Measurements from ENCODE around the gene ABCD1.
"Not testable (repeated sequence)": the region's sequence is repeated elsewhere in the genome, so short reads cannot be mapped to it uniquely, and the experiment has no call there.

The ABCD1 gene

DNA sequence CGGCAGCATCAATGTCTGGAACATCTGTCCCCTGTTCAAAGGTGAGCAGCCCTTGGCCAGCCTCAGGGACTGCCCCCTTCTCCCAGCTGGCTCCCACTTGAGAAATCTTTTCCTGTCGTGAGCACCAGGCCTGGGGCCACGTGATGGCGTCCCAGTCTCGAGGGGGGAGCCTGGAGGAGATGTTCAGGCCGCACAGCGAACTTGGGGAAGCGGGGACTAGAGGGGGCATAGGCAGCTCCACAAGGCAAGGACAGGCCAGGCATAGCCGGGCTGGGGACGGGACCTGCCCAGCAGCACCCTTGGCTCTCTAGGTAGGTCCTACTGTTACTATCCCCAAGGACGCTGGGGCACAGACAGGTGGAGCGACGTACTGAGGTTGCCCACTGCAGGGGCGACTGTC, 34.2 kb upstream of the ABCD1 start:
- Mint-ChIP-seq H3K27ac (no peak overlapping the region), H3K9me3 (no peaks in the 10 kb centered on the region), H3K4me3 (no peak overlapping the region), H3K27me3 (peaks cover 40% of the 10 kb centered on the region), H3K36me3 (ENCODE audit: low read depth) (peaks cover 3% of the 10 kb centered on the region), H3K4me1 (ENCODE audit: low read depth) (no peaks in the 10 kb centered on the region)
- DNase-seq = no peak

DNA sequence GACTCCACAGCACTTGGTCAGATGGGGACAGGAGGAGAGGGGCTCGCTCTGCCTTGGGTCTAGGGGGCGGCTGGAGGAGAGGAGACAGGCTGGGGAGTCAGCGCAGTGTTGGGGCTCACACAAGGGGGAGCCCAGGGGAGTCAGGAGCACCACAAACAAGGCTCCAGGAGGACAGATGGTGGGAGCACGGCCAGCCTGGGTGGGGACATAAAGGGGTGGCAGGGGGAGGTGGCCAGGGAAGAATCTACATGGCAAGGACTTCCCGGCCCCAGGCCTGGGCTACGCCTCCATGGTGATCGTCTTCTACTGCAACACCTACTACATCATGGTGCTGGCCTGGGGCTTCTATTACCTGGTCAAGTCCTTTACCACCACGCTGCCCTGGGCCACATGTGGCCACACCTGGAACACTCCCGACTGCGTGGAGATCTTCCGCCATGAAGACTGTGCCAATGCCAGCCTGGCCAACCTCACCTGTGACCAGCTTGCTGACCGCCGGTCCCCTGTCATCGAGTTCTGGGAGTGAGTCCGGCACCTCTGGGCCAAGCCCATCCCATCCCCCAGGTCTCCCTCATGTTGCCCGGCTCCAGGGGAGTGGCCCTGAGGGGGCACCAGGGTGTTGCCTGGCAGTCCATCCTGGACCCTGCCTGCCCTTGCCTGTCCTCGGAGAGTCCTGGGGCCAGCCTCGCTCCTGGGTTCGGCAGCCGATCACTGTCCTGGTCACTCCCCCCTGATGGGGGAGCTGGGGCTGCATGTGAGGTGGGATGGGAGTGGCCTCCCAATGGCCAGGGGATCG, 33.4 kb upstream of the ABCD1 start:
- H3K4me1 Mint-ChIP-seq (ENCODE audit: low read depth); H3K9me3 Mint-ChIP-seq; H3K36me3 Mint-ChIP-seq (ENCODE audit: low read depth); H3K27ac Mint-ChIP-seq; H3K4me3 Mint-ChIP-seq; DNase-seq: not testable (repeated sequence)
- peaks cover 35% of the 10 kb centered on the region for H3K27me3 Mint-ChIP-seq

DNA sequence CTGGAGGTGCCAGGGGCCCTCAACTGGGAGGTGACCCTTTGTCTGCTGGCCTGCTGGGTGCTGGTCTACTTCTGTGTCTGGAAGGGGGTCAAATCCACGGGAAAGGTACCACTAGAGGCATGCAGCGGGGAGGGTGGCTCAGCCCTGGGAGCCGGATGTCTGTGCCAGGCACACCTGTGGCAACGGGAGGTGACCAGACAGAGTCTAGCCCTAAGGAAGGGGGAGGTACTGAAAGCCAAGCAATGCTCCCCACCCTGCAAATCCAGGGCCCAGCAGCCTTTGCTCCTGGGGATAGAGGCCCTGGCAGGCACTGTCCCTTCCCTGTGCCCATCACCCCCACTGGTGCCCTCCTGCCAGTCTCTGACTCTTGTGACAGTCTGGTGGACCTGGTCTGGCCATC, 32.7 kb upstream of the ABCD1 start:
- peaks cover 11% of the 10 kb centered on the region for H3K36me3 Mint-ChIP-seq (ENCODE audit: low read depth)
- peaks cover 31% of the 10 kb centered on the region for H3K27me3 Mint-ChIP-seq
- H3K27ac Mint-ChIP-seq = no peak overlapping the region
- DNase-seq = no peak
- no peaks in the 10 kb centered on the region for H3K4me1 Mint-ChIP-seq (ENCODE audit: low read depth)
- H3K9me3 Mint-ChIP-seq = no peaks in the 10 kb centered on the region
- H3K4me3 Mint-ChIP-seq = no peak overlapping the region

DNA sequence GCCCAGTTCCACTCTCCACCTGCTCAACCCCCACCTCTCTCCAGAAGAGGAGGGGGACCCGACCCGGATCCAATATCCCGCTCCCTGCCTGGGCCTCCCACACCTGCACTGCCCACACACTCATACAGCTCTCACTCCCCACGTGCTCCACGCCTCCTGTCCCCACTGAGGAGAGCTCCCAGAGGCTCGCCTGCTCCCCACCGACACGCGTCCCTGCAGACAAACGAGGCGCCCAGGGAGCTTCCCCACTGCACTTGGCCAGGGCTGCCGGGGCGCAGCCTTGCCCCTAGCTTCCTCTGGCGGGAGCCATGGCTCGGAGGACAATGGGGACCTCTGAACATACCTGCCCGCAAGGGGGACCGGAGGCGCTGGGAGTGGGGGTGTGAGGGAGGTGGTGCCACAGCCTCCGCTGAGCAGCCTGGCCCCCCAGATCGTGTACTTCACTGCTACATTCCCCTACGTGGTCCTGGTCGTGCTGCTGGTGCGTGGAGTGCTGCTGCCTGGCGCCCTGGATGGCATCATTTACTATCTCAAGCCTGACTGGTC, 32.0 kb upstream of the ABCD1 start:
- H3K36me3 Mint-ChIP-seq (ENCODE audit: low read depth) = peaks cover 18% of the 10 kb centered on the region
- no peak overlapping the region for H3K27ac Mint-ChIP-seq

DNA sequence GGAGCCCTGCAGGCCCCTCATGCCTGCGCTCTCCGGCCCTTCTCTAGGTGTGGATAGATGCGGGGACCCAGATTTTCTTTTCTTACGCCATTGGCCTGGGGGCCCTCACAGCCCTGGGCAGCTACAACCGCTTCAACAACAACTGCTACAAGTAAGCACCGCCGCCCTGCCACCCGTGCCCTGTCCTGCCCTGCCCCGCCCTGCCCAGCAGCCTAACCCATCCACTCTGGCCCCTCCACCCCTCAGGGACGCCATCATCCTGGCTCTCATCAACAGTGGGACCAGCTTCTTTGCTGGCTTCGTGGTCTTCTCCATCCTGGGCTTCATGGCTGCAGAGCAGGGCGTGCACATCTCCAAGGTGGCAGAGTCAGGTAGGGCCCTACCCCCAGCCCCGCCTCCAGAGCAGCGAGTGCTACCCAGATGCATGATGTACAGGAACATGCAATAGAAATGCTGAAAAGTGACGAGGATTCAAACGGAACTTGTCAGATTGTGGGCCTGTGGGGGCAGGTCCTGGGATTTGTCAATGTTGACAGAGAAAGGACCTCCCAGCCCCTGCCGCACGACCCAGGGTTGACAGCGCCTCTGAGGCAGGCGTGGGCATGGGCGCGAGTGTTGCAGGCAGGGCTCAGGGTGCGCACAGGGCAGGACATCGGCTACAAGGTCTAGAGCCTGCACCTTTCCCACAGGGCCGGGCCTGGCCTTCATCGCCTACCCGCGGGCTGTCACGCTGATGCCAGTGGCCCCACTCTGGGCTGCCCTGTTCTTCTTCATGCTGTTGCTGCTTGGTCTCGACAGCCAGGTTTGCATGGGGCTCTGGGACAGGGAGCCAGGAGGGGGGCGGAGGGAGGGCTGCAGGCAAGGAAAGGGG, 31.2 kb upstream of the ABCD1 start:
- H3K4me3 Mint-ChIP-seq = no peak overlapping the region
- H3K27ac Mint-ChIP-seq = peak overlapping the region; percentile 15
- peaks cover 24% of the 10 kb centered on the region for H3K36me3 Mint-ChIP-seq (ENCODE audit: low read depth)
- no peak for DNase-seq
- H3K27me3 Mint-ChIP-seq = peaks cover 43% of the 10 kb centered on the region
- H3K4me1 Mint-ChIP-seq (ENCODE audit: low read depth) = no peaks in the 10 kb centered on the region
- no peaks in the 10 kb centered on the region for H3K9me3 Mint-ChIP-seq

More for the DNA sequence above, 32.0 kb upstream of the ABCD1 start:
- H3K4me3 Mint-ChIP-seq = no peak overlapping the region
- no peaks in the 10 kb centered on the region for H3K9me3 Mint-ChIP-seq
- no peak for DNase-seq
- H3K4me1 Mint-ChIP-seq (ENCODE audit: low read depth) = no peaks in the 10 kb centered on the region
- peaks cover 38% of the 10 kb centered on the region for H3K27me3 Mint-ChIP-seq

DNA sequence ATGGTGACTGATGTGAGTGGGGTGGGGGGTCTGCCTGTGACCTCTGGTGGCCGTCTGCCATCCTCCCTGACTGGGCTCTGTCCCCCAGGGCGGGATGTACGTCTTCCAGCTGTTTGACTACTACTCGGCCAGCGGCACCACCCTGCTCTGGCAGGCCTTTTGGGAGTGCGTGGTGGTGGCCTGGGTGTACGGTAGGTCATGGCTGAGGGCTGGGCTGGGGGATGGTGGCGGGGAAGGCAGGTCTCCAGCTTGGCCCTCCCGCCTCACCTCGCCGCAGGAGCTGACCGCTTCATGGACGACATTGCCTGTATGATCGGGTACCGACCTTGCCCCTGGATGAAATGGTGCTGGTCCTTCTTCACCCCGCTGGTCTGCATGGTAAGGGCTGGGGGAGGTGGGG, 30.4 kb upstream of the ABCD1 start:
- not testable (repeated sequence) for H3K4me3 Mint-ChIP-seq; DNase-seq; H3K27ac Mint-ChIP-seq; H3K4me1 Mint-ChIP-seq (ENCODE audit: low read depth); H3K9me3 Mint-ChIP-seq
- Mint-ChIP-seq H3K27me3 (peaks cover 47% of the 10 kb centered on the region), H3K36me3 (ENCODE audit: low read depth) (peaks cover 31% of the 10 kb centered on the region)

DNA sequence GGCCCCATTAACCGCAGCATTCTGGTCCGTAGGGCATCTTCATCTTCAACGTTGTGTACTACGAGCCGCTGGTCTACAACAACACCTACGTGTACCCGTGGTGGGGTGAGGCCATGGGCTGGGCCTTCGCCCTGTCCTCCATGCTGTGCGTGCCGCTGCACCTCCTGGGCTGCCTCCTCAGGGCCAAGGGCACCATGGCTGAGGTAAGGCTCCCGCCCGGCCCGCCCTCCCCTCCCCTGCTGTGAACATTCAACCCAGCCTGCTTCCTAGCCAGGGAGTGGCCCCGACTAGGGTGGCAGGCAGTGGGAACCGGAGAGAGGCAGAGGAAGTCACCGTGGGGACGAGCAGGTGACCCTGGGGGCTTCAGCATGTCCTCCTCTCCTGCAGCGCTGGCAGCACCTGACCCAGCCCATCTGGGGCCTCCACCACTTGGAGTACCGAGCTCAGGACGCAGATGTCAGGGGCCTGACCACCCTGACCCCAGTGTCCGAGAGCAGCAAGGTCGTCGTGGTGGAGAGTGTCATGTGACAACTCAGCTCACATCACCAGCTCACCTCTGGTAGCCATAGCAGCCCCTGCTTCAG, 29.9 kb upstream of the ABCD1 start:
- peak overlapping the region; percentile 18 for H3K27ac Mint-ChIP-seq
- DNase-seq = no peak
- no peak overlapping the region for H3K4me3 Mint-ChIP-seq
- peaks cover 31% of the 10 kb centered on the region for H3K36me3 Mint-ChIP-seq (ENCODE audit: low read depth)
- peaks cover 43% of the 10 kb centered on the region for H3K27me3 Mint-ChIP-seq
- H3K4me1 Mint-ChIP-seq (ENCODE audit: low read depth) = no peaks in the 10 kb centered on the region
- H3K9me3 Mint-ChIP-seq = no peaks in the 10 kb centered on the region

DNA sequence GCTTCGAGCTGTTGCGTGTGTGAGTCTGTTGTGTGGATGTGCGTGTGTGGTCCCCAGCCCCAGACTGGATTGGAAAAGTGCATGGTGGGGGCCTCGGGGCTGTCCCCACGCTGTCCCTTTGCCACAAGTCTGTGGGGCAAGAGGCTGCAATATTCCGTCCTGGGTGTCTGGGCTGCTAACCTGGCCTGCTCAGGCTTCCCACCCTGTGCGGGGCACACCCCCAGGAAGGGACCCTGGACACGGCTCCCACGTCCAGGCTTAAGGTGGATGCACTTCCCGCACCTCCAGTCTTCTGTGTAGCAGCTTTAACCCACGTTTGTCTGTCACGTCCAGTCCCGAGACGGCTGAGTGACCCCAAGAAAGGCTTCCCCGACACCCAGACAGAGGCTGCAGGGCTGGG, 28.6 kb upstream of the ABCD1 start:
- no peaks in the 10 kb centered on the region for H3K4me1 Mint-ChIP-seq (ENCODE audit: low read depth)
- H3K27ac Mint-ChIP-seq = no peak overlapping the region
- H3K9me3 Mint-ChIP-seq = no peaks in the 10 kb centered on the region
- H3K27me3 Mint-ChIP-seq = peaks cover 33% of the 10 kb centered on the region
- no peak overlapping the region for H3K4me3 Mint-ChIP-seq
- no peak for DNase-seq
- peaks cover 35% of the 10 kb centered on the region for H3K36me3 Mint-ChIP-seq (ENCODE audit: low read depth)

DNA sequence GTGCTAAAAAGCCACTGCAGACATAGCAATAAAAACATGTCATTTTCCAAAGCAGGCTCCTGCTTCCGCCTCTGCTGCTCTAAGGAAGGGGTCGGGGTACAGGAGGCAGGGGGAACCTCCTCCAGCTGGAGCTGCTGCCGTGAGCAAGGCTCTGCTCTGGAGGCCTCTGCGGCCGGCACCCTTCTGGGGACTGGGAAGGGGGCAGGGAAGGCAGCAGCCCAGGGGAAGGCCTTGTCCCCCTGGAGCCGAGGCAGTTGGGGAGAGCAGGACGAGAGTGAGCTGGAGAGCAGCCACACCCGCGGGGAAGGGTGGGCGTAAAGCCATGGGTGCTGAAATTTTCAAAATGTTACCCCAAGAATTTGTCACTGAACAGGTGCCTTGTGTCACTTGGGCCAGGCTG, 28.1 kb upstream of the ABCD1 start:
- not testable (repeated sequence) for H3K9me3 Mint-ChIP-seq; DNase-seq; H3K4me3 Mint-ChIP-seq; H3K27ac Mint-ChIP-seq; H3K4me1 Mint-ChIP-seq (ENCODE audit: low read depth)
- peaks cover 29% of the 10 kb centered on the region for H3K27me3 Mint-ChIP-seq
- H3K36me3 Mint-ChIP-seq (ENCODE audit: low read depth) = peaks cover 36% of the 10 kb centered on the region

DNA sequence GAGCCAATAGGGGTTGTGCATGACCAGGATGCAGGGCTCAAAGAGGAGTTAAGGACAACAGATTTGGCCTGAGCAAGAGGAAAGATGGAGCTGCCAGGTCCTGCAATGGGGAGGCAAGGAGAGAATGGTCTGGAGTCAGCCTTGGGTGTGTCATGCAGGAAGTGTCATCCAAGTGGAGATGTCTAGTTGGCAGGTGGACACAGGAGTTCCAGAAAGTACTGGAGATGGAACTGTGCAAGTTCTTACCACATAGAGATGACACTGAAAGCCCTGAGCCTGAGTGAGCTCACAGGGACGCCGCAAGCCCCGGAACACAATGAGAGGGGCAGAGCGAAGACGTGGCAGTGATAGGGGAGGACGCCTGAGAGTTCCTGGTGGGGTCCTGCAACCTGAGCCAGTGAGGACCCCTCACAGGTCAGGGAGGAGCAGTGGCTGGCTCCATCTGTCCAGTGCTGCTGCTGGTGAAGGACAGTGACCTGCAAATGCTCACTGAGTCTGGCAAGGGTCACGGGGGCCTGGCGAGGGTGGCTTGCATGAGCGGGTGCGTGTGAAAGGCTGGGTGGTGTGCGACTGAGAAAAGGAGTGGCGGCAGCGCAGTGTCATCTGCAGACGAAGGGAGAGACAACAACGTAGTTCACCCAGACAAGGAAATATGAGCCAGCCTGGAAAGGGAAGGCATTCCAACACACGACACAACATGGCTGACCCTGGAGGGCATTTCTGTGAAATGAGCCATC, 27.5 kb upstream of the ABCD1 start:
- H3K27ac Mint-ChIP-seq; H3K9me3 Mint-ChIP-seq; H3K4me3 Mint-ChIP-seq; H3K4me1 Mint-ChIP-seq (ENCODE audit: low read depth); DNase-seq: not testable (repeated sequence)
- H3K27me3 Mint-ChIP-seq = peaks cover 26% of the 10 kb centered on the region
- peaks cover 40% of the 10 kb centered on the region for H3K36me3 Mint-ChIP-seq (ENCODE audit: low read depth)

DNA sequence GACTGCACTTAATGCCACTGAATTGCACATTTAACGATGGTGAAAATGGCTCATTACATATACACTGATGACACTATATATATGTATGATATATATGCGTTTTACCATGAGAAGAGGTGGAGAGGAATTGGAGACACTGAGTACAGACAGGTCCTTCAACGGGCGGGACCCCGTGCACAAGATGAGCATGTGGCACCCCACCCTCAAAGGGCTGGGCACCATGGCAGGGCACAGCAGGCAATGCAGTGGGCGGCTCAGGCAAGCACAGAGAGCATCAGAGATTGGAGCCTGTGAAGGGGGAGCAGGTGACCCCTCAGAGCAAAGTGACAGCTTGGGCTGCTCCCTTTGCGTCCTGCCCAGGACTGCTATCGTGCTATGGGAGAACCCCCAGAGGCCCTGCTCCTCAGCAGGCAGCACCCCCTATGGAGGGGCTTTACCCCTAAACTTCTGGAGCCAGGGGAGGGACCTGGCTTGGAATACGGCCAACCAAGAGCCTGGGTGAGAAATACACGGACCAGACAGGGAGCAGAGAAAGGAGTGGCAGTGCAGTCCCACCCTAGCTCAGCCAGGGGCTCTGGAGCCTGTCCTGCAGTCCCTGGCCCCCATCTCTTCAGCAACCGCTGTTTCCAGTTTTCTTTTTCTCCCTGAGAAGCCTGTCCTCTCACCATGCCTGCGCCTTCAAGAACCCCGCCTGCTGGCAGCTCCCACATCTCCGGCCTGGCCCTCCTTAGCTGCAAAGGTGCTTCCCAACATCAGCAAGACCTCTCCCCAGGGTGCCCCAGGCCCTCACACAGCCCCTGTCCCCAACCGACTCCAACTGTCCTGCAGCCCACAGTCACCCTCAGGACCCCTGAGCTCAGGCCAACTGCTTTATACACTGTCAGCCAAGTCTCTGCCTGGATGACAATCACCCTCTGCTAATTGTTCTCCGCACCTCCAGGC, 26.5 kb upstream of the ABCD1 start:
- no peak overlapping the region for H3K4me3 Mint-ChIP-seq
- peaks cover 21% of the 10 kb centered on the region for H3K27me3 Mint-ChIP-seq
- H3K4me1 Mint-ChIP-seq (ENCODE audit: low read depth) = no peaks in the 10 kb centered on the region
- peaks cover 47% of the 10 kb centered on the region for H3K36me3 Mint-ChIP-seq (ENCODE audit: low read depth)
- DNase-seq = no peak
- H3K9me3 Mint-ChIP-seq = no peaks in the 10 kb centered on the region
- no peak overlapping the region for H3K27ac Mint-ChIP-seq

DNA sequence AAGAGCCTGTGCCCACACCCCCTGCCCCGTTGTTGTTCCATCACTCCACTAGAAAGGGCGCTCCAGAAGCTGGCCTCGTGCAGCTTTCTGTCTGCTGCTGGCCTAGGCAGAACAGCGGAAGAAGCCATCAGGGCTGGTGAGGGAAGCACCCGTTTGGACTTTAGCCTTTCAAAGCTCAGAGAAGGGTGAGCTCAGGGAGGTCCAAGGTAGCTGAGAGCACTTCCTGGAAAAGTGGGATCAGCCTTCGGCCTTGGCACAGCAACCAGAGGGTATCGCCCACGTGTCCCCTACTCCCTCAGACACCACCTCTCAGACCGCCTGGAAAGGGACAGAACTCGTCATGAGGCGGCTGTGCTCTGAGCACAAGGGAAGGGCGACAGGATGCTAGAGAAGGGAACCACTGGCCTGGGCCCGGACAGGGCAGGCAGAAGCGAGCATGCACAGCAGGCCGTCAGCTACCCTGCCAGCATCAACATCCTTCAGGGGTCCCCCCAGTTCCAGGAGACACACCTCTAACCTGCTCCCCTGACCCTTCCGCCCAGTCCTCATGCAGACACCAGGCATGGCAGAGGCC, 25.4 kb upstream of the ABCD1 start:
- H3K4me3 Mint-ChIP-seq = not testable (repeated sequence)
- peaks cover 52% of the 10 kb centered on the region for H3K36me3 Mint-ChIP-seq (ENCODE audit: low read depth)

DNA sequence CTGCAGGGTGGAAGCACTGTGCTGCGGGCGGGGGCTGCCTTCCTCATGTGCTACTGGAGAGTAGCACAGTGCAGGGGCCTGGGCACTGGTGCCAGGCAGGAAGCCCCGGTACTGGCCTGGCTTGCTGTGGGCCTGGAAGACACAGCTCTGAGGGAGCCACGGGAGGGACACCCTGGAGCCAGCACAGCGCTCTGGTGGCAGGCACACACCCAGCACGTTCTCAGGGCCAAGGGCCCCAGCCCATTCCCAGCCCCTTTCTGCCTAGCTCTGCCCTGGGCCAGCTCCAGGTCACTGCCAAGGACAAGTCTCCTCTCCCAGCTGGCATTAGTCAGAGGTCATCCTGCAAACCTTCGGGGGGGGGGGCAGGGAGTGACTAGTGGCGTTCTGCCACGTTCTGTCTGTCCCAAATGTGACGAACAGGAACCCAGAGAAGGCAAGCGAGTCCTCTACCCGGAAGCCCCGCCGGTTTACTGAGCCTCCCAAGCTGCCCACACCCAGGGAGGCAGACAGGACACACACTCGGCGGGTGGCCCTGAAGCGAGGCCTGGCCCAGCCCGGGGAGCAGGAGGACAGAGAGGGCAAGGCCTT, 24.8 kb upstream of the ABCD1 start:
- not testable (repeated sequence) for H3K4me1 Mint-ChIP-seq (ENCODE audit: low read depth); H3K27ac Mint-ChIP-seq; DNase-seq; H3K4me3 Mint-ChIP-seq; H3K9me3 Mint-ChIP-seq
- peaks cover 58% of the 10 kb centered on the region for H3K36me3 Mint-ChIP-seq (ENCODE audit: low read depth)
- H3K27me3 Mint-ChIP-seq = peaks cover 21% of the 10 kb centered on the region

More for the DNA sequence above, 25.4 kb upstream of the ABCD1 start:
- H3K27ac Mint-ChIP-seq; H3K4me1 Mint-ChIP-seq (ENCODE audit: low read depth); DNase-seq; H3K9me3 Mint-ChIP-seq: not testable (repeated sequence)
- H3K27me3 Mint-ChIP-seq = peaks cover 21% of the 10 kb centered on the region
